Mesenteric fat pad (tissue), 1 donor: ENCODE data around the gene RAB4A. TPM values are rescaled to one million over a fixed set of nuclear protein-coding genes. Genes with fewer than 3 reads are reported as not detected.
A peak's percentile ranks its signal among the peaks of the same experiment; 100 is the strongest.

Source experiments
- DNase-seq: peaks from one replicate; pipeline ENCODE4 v3.0.0-alpha.2; 2020; ENCODE audit warnings: low spot score
- total RNA-seq: library from RNA; stranded (reverse); fragmentation: NEBNext Ultra II Directional; extraction: Animal tissue kit (Norgen Biotek cat#: 25700); gene quantifications from one replicate; pipeline ENCODE4 v1.2.1, GENCODE V29; 2021
- donor health status: DM: yes; HTN: yes; CAD: no.

The RAB4A gene
- total RNA-seq, 1 donor from 2014 or later: 50.2 TPM

DNA sequence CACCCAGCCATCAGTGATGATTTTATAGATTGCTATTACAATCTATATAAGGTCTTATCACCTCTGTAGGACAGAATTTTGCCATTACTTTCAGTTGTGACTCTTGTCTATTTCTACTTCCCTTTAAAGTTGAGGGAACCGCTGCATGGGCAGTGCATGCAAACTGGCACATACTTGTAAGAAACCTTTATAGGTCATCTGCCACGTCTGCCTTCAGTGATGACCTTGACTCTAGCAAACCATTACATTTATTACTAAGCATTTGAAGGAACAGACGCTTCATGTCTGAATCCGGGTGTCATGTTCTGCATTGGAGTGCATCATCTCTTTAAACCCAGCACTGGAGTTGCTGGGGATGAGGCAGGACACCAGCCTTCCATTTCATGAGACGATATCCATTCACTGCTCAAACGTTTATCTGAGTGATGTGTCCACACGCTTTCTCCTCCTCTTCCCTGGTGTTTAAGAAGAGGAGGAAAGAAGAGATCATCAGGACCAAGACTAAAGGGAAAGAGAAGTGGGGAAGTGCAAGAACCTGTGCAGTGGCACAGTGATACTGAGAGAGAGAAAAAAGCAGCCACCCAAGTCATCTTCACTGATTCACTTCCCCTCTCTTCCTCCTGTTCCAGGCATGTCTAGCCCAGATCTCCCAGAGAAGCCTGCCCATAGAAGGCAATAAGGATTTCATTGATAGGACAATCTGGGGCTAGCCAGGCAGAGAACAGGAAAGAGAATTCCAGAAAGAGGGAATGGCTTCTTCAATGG, 57.9 kb downstream of the RAB4A start:
- DNase-seq: no peak

GRCh38 chr1:229334269-229334668, 63.4 kb downstream of the RAB4A start:
- no peak for DNase-seq

- DNase-seq: no peak
These were observed 63.8 kb downstream of the RAB4A start for GRCh38 chr1:229334716-229335115.

DNA sequence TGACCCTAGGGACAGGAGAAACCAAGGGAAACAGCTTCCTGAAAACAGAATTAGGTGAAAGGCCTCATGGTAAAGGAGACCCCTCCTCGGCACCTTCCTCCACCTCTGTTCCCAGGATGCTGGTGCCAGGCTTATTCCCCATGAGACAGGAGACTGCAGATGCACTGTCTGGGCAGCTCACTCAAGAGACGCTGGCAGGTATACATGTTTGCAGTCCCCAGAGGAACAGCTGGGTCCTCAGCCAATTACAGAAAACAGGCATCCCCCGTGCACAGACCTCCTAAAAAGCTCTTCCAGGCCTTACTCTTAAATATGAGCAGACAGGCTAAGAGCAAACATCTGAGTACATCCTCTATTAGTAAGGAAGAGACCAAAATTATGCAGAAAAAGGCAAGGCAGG, 65.4 kb downstream of the RAB4A start:
- DNase-seq: no peak

- no peak for DNase-seq
These were observed 68.2 kb downstream of the RAB4A start for GRCh38 chr1:229339086-229339485.

GRCh38 chr1:229339520-229339919, 68.6 kb downstream of the RAB4A start:
- no peak for DNase-seq

DNA sequence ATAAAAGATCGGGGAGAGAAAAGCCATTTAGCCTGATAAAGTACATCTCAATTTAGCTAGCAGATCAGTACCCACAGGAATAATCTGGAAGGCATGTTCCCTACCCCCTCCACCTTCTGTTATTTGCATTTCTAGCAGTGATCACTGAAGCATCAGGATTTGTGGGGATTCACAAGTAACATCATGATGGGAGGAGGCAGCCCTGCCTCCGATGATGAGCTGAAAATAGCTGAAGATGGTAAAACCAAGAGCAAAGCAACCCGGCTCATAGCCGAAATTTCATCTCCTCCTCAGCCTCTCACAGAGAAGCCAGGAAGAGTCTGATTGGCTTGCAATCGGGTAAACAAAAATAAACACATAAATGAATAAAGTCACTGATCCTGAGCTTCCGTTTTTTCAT, 69.6 kb downstream of the RAB4A start:
- DNase-seq: no peak

- peak; percentile 93 for DNase-seq
These were observed 71.1 kb downstream of the RAB4A start for GRCh38 chr1:229341774-229342655.

DNA sequence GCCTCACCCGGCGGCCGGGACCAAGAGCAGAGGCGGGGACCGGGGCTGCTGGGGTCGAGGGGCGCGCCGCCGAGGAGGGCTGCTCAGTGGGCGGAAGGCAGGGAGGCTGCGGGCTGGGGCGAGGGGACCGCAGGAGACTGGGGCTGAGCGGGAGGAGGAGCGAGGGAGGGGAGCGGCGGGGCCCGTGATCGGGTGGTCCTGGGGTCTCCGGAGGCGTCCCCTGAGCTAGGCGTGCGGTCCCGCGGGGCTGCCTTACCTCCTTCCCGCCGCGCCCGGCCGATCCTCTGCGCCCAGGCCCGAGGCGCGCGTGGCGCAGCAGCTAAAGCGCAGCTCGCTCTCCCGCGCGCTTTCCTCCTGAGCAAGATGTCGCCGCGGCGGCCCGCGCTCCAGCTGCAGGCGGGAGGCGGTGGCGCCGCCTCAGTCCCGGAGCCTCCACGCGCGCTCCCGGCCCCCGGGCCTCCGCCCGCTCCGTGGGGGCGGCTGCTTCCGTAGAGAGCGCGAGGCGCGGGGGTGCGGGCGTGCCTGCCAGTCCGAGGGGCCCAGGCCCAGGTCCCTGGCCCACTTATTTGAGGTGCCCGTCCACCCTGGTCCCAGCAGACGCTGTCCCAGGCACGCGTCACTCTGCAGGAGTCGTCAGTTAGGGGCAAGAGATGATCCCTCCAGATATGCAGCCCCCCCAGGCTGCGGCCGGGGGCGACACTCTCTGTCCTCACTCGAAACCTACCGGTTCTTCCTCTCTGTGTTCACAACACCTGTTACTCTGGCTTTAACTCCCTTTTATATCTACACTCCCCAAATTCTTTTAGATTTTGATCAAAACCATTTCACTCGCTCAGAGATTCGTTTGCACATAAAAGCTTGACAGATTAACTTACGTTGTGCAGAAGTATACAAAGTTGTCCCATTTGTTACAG, 72.0 kb downstream of the RAB4A start, which contains the start of gene CCSAP:
Gene CCSAP, minus strand, starts transcription at position 392 of the 914 bp plus-strand sequence. CDS start 582 bp downstream, outside the sequence.
- DNase-seq: no peak

GRCh38 chr1:229344139-229344538, 73.2 kb downstream of the RAB4A start:
- no peak for DNase-seq

DNA sequence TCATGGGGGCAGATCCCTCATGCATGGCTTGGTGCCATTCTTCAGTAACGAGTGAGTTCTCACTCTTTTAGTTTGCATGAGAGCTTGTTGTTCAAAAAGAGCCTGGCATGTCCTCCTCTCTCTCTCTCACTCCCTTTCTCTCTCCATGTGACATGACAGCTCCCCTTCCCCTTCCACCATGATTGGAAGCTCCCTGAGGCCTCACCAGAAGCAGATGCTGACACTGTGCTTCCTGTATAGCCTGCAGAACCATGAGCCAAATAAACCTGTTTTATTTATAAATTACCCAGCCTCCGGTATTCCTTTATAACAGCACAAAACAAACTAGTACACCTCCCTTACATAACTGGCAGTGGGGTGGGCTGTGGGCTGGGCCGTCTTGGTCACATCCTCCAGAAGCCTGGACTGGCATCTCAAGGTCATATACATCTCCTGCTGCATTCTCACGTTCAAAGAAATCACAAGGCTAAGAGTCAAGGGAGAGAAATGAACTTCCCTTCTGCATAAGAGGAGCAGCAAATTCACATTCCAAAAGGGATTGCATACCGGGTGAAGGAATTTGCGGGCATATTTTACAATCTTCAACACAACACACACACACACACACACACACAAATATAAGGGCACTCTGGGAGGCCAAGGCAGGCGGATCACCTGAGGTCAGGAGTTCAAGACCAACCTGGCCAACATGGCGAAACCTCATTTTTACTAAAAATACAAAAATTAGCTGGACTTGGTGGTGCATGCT, 74.2 kb downstream of the RAB4A start:
- DNase-seq: no peak

DNA sequence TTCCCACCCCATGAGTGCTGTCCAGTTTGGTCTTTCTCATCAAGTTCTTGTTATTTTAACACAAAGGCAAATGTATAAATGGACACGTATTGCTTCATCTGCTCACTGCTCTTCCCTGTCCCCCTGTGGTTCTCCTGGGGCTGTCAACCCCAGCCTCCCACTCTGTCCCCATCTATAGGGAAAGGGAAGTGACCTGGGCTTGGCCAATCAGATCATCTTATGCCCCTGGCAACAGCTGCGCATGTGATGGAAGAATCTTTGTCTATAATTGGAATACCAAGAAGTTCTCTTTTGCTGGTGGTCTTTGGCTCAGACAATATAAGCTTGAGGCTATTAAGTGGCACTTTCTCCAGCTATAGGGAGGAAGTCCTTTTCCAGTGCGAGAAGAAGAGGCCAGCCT, 76.6 kb downstream of the RAB4A start:
- DNase-seq: no peak

DNA sequence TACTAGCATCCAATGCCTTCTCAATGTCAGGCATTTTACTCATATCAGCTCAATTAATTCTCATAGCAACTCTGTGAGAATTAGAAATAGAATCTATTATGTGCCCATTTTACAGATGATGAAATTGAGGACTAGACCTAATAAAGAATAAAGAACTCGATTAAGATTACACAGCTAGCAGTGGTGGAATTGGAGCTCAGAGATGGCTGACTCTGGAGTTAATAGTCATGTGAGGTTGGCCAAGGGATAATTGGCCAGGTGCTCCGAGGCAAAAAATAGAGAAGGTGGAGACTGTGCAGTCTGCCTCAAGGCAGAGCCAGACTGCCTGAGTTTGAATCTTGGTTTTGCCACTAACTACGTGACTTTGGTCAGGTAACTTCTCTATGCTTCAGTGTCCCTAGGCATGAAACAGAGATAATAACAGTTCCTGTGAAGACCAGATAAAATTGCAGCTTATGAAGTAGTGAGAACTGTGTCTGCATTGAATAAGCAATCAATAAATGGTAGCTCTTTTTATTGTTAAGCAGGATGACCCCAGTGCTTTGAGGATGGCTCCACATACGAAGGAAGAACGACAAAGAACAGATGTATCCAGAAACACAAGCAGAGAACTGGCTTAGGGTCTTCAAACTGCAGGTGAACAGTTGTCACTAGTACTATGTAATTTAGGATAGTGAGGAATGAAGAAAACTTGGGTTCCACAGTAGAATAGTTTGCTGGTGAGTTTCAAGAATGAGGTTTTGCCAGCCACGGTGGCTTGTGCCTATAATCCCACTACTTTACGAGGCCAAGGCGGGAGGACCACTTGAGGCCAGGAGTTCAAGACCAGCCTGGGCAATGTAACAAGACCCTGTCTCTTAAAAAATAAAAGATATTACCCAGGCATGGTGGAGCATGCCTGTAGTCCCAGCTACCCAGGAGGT, 78.8 kb downstream of the RAB4A start:
- DNase-seq: no peak

DNA sequence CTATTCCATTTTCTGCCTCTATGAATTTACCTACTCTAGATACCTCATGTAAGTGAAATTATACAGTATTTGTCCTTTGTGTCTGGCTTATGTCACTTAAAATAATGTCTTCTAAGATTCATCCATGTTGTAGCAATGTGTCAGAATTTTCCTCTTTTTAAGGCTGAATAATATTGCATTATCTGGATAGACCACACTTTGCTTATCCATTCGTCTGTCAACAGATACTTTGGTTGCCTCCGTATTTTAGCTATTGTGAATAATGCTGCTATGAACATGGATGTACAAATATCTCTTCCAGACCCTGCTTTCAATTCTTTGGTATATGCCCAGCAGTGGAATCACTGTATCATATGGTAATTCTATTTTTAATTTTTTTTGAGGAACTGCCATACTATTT, 82.1 kb downstream of the RAB4A start:
- DNase-seq: no peak

GRCh38 chr1:229354226-229354625, 83.3 kb downstream of the RAB4A start:
- no peak for DNase-seq
